ENCODE measurements around the gene CST4.

Gene CST4

DNA sequence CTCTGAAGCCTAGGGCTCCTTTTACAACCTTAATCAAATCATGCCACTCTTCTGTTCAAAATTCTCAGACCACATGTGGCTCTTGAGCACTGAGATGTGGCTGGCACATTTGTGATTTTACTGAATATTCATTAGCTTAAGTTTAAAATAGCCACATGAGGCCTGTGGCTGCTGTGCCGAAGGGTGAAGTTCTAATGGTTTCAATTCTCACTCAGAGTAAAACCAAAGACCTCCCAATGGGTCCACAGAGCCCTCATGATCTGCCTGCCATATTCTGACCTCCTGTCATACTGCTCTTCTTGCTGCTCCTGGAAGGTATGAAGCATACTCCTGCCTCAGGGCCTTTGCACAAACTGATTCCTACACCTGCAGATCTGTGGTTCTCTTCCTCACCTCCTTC lies 43.3 kb downstream of the CST4 start:
- no peak for TF ChIP-seq CTCF (IDR thresholded peaks at IDR 0.05; ENCODE audit: insufficient read depth, missing control alignments)
- DNase-seq (ENCODE audit: insufficient read length, low spot score) (no peak), FAIRE-seq (no peak)

- TF ChIP-seq CTCF (IDR thresholded peaks at IDR 0.05; ENCODE audit: insufficient read depth, missing control alignments) = no peak
- FAIRE-seq = no peak
- no peak for DNase-seq (ENCODE audit: insufficient read length, low spot score)
Measured at GRCh38 chr20:23644164-23644563, 44.7 kb downstream of the CST4 start.

DNA sequence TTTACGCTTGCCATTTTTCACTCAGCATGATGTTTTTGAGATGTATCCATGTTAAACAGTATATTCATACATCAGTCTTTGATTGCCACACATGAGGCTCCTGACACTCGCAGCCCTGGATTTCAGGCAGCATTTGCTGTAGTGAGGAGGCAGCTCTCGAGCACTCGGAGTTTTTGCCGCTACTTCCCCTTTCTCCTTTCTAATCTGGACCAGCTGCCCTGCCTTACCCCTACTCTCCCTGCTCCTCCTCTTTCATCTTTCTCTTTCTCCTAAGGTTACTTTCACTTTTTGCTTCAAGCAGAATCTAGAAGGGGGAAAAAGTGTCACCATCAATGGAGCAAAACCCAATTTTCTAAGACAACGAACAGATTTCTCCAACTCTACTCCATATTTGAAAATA lies 45.2 kb downstream of the CST4 start:
- no peak for TF ChIP-seq CTCF (IDR thresholded peaks at IDR 0.05; ENCODE audit: insufficient read depth, missing control alignments)
- no peak for FAIRE-seq
- no peak for DNase-seq (ENCODE audit: insufficient read length, low spot score)

- DNase-seq (ENCODE audit: insufficient read length, low spot score) (no peak), FAIRE-seq (no peak)
- no peak for TF ChIP-seq CTCF (IDR thresholded peaks at IDR 0.05; ENCODE audit: insufficient read depth, missing control alignments)
Measured at GRCh38 chr20:23641936-23642751, 46.7 kb downstream of the CST4 start.

- FAIRE-seq = no peak
- no peak for TF ChIP-seq CTCF (IDR thresholded peaks at IDR 0.05; ENCODE audit: insufficient read depth, missing control alignments)
- no peak for DNase-seq (ENCODE audit: insufficient read length, low spot score)
Measured at GRCh38 chr20:23640671-23641667, 47.9 kb downstream of the CST4 start.

GRCh38 chr20:23640018-23640601 lies 48.7 kb downstream of the CST4 start:
- no peak for TF ChIP-seq CTCF (IDR thresholded peaks at IDR 0.05; ENCODE audit: insufficient read depth, missing control alignments)
- FAIRE-seq = no peak

More at GRCh38 chr20:23640018-23640601, 48.7 kb downstream of the CST4 start:
- no peak for DNase-seq (ENCODE audit: insufficient read length, low spot score)

All from D721Med (cell line).